Measurements from ENCODE around the gene MEIS1. TPM values are rescaled to one million over a fixed set of nuclear protein-coding genes. Genes with fewer than 3 reads are reported as not detected.

MEIS1 gene
- total and polyA plus RNA-seq, 2 of the 8 experiments (the other 6 are each of a cell fraction or from before 2014, with no cell fraction given) = 0.17 to 1.2 TPM

DNA sequence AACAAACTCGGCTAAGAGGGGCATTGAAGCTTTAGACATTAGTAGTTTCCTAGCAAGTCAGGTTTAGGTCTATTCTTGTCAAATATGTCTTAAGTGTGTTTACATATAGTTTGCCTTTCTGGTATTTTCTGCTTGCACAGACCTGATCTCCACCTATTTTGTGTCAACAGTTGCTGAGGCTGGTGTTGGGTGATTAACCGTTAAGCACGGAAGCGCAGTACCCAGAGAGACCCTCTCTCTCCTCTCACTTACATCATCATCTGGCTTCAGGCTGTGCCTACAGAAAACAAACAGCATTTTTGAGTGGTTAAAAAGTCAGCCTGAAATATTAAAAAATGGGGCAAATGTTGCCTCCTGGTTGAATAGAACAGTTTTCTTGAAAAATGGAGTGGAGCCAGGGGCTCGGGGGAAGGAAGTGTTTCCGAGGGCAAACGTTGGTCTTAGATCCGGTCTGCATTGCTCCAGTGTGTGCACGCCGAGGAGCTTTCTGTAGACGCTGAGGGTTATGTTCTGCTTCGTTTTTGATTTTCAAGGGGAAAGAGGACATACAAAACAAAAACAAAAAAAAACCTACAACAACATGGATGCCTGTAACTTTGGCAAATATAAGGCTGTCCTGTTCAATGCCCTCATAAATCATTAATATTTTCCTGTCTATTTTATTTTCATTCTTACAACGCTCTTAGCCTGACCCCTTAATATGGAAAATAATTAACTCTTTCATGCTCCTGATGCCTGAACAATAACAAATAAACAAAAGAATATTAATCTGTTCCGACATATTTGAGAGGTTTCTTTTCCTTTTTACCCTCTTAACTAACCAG is 120.8 kb downstream of the MEIS1 start:
- no peak for DNase-seq (ENCODE audit: low read depth in 1 of 2, low spot score in 2 of 2)
- Histone ChIP-seq H3K4me2 (ENCODE audit: insufficient read depth in 1 of 2, low read depth in 2 of 2, low read length in 2 of 2) (no peak overlapping the region), H3K23me2 (ENCODE audit: low read depth, low read length) (no peaks in the 10 kb centered on the region), H2AK5ac (ENCODE audit: low read depth, low read length) (no peak overlapping the region), H3K27ac (ENCODE audit: low read depth, low read length) (no peak overlapping the region), H3K27me3 (replicated peaks in 1 of 4; ENCODE audit: control insufficient read depth in 3 of 4, extremely low read depth in 1 of 4, insufficient read depth in 3 of 4, low read length in 3 of 4) (no peaks in the 10 kb centered on the region), H4K91ac (replicated peaks; ENCODE audit: insufficient read length, low read length) (no peak overlapping the region), H3K4ac (replicated peaks; ENCODE audit: insufficient read length, low read depth, low read length) (no peak overlapping the region), H3K56ac (replicated peaks; ENCODE audit: insufficient read length, low read depth, low read length) (no peak overlapping the region), H4K5ac (ENCODE audit: insufficient read length, low read depth, low read length) (no peak overlapping the region), H3K4me3 (ENCODE audit: extremely low read depth in 1 of 4, insufficient read depth in 2 of 4, low read depth in 3 of 4, low read length in 4 of 4) (no peak overlapping the region), H3K36me3 (ENCODE audit: control insufficient read depth in 2 of 4, insufficient read depth in 4 of 4, low read length in 3 of 4) (no peaks in the 10 kb centered on the region), H3K9ac (replicated peaks in 1 of 4; ENCODE audit: extremely low read depth in 1 of 4, low read depth in 3 of 4, low read length in 3 of 4) (no peak overlapping the region), H3K23ac (ENCODE audit: insufficient read length) (no peak overlapping the region), H3K79me2 (ENCODE audit: control insufficient read depth in 1 of 2, insufficient read depth in 2 of 2, low read length in 2 of 2) (no peaks in the 10 kb centered on the region), H4K20me1 (replicated peaks in 1 of 2; ENCODE audit: control insufficient read depth in 1 of 2, insufficient read depth in 2 of 2, low read length in 2 of 2) (no peaks in the 10 kb centered on the region), H2BK120ac (replicated peaks; ENCODE audit: low read depth, low read length) (no peak overlapping the region), H3K14ac (ENCODE audit: insufficient read length) (no peak overlapping the region), H3K79me1 (ENCODE audit: low read depth, low read length) (no peaks in the 10 kb centered on the region), H2BK5ac (ENCODE audit: low read depth, low read length) (no peak overlapping the region), H2AFZ (ENCODE audit: low read length) (no peak overlapping the region), H2BK15ac (ENCODE audit: low read length) (no peak overlapping the region), H3K4me1 (replicated peaks in 1 of 4; ENCODE audit: control insufficient read depth in 3 of 4, insufficient read depth in 4 of 4, low read length in 3 of 4) (no peaks in the 10 kb centered on the region), H3K9me3 (ENCODE audit: insufficient read depth in 2 of 2, low read depth in 1 of 2, low read length in 1 of 2) (no peaks in the 10 kb centered on the region), H3K18ac (ENCODE audit: extremely low read depth, low read length) (no peak overlapping the region), H4K8ac (ENCODE audit: extremely low read depth, insufficient read depth, low read length) (no peak overlapping the region), H2BK20ac (ENCODE audit: low read length) (no peak overlapping the region), H2BK12ac (ENCODE audit: low read depth, low read length) (no peak overlapping the region)
- WGBS, 2 experiments (ENCODE audit: extremely low coverage in 1 of 2, insufficient coverage in 1 of 2, insufficient read length in 1 of 2, insufficient replicate concordance in 2 of 2, low coverage in 1 of 2, low lambda C conversion rate in 2 of 2, missing lambda C conversion rate in 1 of 2) = 81% methylated on average over 14 of the region's 14 CpGs; no CpG with 5 or more reads in 1 of the 2 experiments
- FAIRE-seq = no peak
- POLR2A ChIA-PET (ENCODE audit: partially characterized antibody) = interaction anchor here (1.3 kb wide), 1 partner anchor 83 kb away, joined by 3 read pairs; no protein-coding TSS in a partner anchor
- CTCF ChIA-PET (ENCODE audit: partially characterized antibody) = interaction anchor here (0.5 to 0.7 kb wide), 2 partner anchors 135 to 508 kb away, joined by 3 read pairs; no protein-coding TSS in a partner anchor
- no peak for TF ChIP-seq SRF (IDR thresholded peaks at IDR 0.05; ENCODE audit: low read depth, low read length)

Data from H1 (cell line).